ENCODE results near the gene CEP126. TPM values are rescaled to one million over a fixed set of nuclear protein-coding genes. Genes with fewer than 3 reads are reported as not detected.
"Not testable (repeated sequence)": the region's sequence is repeated elsewhere in the genome, so short reads cannot be mapped to it uniquely, and the experiment has no call there.

Gene CEP126
- total RNA-seq, 1 donor from 2014 or later: 1.1 TPM

GRCh38 chr11:101917226-101917625 is 2.4 kb downstream of the CEP126 start:
- intact Hi-C loops (cut with DNase I): loop anchor here (5.0 kb wide), 1 partner anchor 195 kb away; the partner anchor contains the start of gene YAP1
- ATAC-seq: no peak
- no peak for DNase-seq (ENCODE audit: missing footprints)

- DNase-seq (ENCODE audit: missing footprints) (no peak), ATAC-seq (no peak)
- intact Hi-C loops (cut with DNase I): no loop called here
Measured at GRCh38 chr11:101920992-101921391, 6.2 kb downstream of the CEP126 start.

GRCh38 chr11:101923554-101923953 is 8.7 kb downstream of the CEP126 start:
- DNase-seq (ENCODE audit: missing footprints) (no peak), ATAC-seq (no peak)
- intact Hi-C loops (cut with DNase I): no loop called here

- no peak for DNase-seq (ENCODE audit: missing footprints)
- intact Hi-C loops (cut with DNase I): no loop called here
- ATAC-seq: no peak
Measured at GRCh38 chr11:101929294-101929915, 14.6 kb downstream of the CEP126 start.

GRCh38 chr11:101931692-101932091 is 16.9 kb downstream of the CEP126 start:
- intact Hi-C loops (cut with DNase I): no loop called here
- DNase-seq (ENCODE audit: missing footprints): no peak
- ATAC-seq: no peak

- ATAC-seq (no peak), DNase-seq (ENCODE audit: missing footprints) (no peak)
- intact Hi-C loops (cut with DNase I): no loop called here
Measured at GRCh38 chr11:101940901-101941520, 26.2 kb downstream of the CEP126 start.

- ATAC-seq (no peak), DNase-seq (ENCODE audit: missing footprints) (no peak)
- intact Hi-C loops (cut with DNase I): no loop called here
Measured at GRCh38 chr11:101944923-101945322, 30.1 kb downstream of the CEP126 start.

GRCh38 chr11:101945448-101945847 is 30.6 kb downstream of the CEP126 start:
- intact Hi-C loops (cut with DNase I): no loop called here
- ATAC-seq (no peak), DNase-seq (ENCODE audit: missing footprints) (no peak)

GRCh38 chr11:101949680-101950220 is 34.9 kb downstream of the CEP126 start:
- no peak for ATAC-seq
- no peak for DNase-seq (ENCODE audit: missing footprints)
- intact Hi-C loops (cut with DNase I): no loop called here

GRCh38 chr11:101955278-101955677 is 40.5 kb downstream of the CEP126 start:
- DNase-seq (ENCODE audit: missing footprints) (no peak), ATAC-seq (no peak)
- intact Hi-C loops (cut with DNase I): no loop called here

GRCh38 chr11:101955701-101956100 is 40.9 kb downstream of the CEP126 start:
- no peak for DNase-seq (ENCODE audit: missing footprints)
- ATAC-seq: no peak
- intact Hi-C loops (cut with DNase I): no loop called here

GRCh38 chr11:101960231-101960630 is 45.4 kb downstream of the CEP126 start:
- no peak for ATAC-seq
- no peak for DNase-seq (ENCODE audit: missing footprints)
- intact Hi-C loops (cut with DNase I): no loop called here

- ATAC-seq; intact Hi-C loops (cut with DNase I): not testable (repeated sequence)
- peak; percentile 57 for DNase-seq (ENCODE audit: missing footprints)
Measured at GRCh38 chr11:101964200-101964599, 49.4 kb downstream of the CEP126 start.

- ATAC-seq: no peak
- DNase-seq (ENCODE audit: missing footprints): no peak
- intact Hi-C loops (cut with DNase I): no loop called here
Measured at GRCh38 chr11:101974255-101974654, 59.4 kb downstream of the CEP126 start.

GRCh38 chr11:101974771-101975170 is 60.0 kb downstream of the CEP126 start:
- ATAC-seq: no peak

GRCh38 chr11:101975734-101976133 is 60.9 kb downstream of the CEP126 start:
- ATAC-seq: no peak
- intact Hi-C loops (cut with DNase I): no loop called here
- DNase-seq (ENCODE audit: missing footprints): no peak

More at GRCh38 chr11:101974771-101975170, 60.0 kb downstream of the CEP126 start:
- intact Hi-C loops (cut with DNase I): no loop called here
- no peak for DNase-seq (ENCODE audit: missing footprints)

GRCh38 chr11:101987370-101987769 is 72.6 kb downstream of the CEP126 start:
- ATAC-seq: no peak
- intact Hi-C loops (cut with DNase I): no loop called here
- no peak for DNase-seq (ENCODE audit: missing footprints)

- intact Hi-C loops (cut with DNase I): no loop called here
- ATAC-seq: no peak
- DNase-seq (ENCODE audit: missing footprints): no peak
Measured at GRCh38 chr11:101993172-101993571, 78.4 kb downstream of the CEP126 start.

- intact Hi-C loops (cut with DNase I); ATAC-seq; DNase-seq (ENCODE audit: missing footprints): not testable (repeated sequence)
Measured at GRCh38 chr11:101994052-101994469, 79.3 kb downstream of the CEP126 start.

GRCh38 chr11:101996111-101996510 is 81.3 kb downstream of the CEP126 start:
- intact Hi-C loops (cut with DNase I): no loop called here
- DNase-seq (ENCODE audit: missing footprints) (no peak), ATAC-seq (no peak)
